ENCODE data around the gene PTPRU.

GRCh38 chr1:29197993-29198392 lies 38.3 kb upstream of the PTPRU start:
- TF ChIP-seq, protein P1, sequence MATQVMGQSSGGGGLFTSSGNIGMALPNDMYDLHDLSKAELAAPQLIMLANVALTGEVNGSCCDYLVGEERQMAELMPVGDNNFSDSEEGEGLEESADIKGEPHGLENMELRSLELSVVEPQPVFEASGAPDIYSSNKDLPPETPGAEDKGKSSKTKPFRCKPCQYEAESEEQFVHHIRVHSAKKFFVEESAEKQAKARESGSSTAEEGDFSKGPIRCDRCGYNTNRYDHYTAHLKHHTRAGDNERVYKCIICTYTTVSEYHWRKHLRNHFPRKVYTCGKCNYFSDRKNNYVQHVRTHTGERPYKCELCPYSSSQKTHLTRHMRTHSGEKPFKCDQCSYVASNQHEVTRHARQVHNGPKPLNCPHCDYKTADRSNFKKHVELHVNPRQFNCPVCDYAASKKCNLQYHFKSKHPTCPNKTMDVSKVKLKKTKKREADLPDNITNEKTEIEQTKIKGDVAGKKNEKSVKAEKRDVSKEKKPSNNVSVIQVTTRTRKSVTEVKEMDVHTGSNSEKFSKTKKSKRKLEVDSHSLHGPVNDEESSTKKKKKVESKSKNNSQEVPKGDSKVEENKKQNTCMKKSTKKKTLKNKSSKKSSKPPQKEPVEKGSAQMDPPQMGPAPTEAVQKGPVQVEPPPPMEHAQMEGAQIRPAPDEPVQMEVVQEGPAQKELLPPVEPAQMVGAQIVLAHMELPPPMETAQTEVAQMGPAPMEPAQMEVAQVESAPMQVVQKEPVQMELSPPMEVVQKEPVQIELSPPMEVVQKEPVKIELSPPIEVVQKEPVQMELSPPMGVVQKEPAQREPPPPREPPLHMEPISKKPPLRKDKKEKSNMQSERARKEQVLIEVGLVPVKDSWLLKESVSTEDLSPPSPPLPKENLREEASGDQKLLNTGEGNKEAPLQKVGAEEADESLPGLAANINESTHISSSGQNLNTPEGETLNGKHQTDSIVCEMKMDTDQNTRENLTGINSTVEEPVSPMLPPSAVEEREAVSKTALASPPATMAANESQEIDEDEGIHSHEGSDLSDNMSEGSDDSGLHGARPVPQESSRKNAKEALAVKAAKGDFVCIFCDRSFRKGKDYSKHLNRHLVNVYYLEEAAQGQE (IDR thresholded peaks at IDR 0.05; ENCODE audit: low read depth, low read length) = no peak
- TF ChIP-seq CTCF (IDR thresholded peaks at IDR 0.05) (no peak), POLR2AphosphoS5 (IDR thresholded peaks at IDR 0.05; ENCODE audit: low read depth, low read length) (no peak), TAF1 (IDR thresholded peaks at IDR 0.05; ENCODE audit: borderline replicate concordance, low read depth, low read length) (no peak), EP300 (IDR thresholded peaks at IDR 0.05; ENCODE audit: borderline replicate concordance in 1 of 2, low read depth in 1 of 2, low read length in 1 of 2) (no peak), RAD21 (IDR thresholded peaks at IDR 0.05; ENCODE audit: low read length) (no peak), MAX (IDR thresholded peaks at IDR 0.05; ENCODE audit: low read depth) (no peak), EZH2phosphoT487 (IDR thresholded peaks at IDR 0.05; ENCODE audit: borderline replicate concordance, low read depth) (no peak), FOXJ3 (CRISPR knock-in tag; IDR thresholded peaks at IDR 0.05) (no peak)
- TF ChIP-seq, protein P2, sequence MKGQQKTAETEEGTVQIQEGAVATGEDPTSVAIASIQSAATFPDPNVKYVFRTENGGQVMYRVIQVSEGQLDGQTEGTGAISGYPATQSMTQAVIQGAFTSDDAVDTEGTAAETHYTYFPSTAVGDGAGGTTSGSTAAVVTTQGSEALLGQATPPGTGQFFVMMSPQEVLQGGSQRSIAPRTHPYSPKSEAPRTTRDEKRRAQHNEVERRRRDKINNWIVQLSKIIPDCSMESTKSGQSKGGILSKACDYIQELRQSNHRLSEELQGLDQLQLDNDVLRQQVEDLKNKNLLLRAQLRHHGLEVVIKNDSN (IDR thresholded peaks at IDR 0.05; ENCODE audit: borderline replicate concordance, low read depth) = no peak

Data from SK-N-SH (cell line).